A673 (cell line): ENCODE results near the gene KCNQ1.

Experiments used
- EZH2 ChIP-seq: fragments of 200-600 bp; sonication (generic); IDR thresholded peaks from 2 replicates; pipeline ENCODE4 v1.6.1; 2017; ENCODE audit warnings: borderline replicate concordance, low read depth, mild to moderate bottlenecking, mixed read lengths, antibody characterized with exemption, low read length; ENCODE audit not compliant: poor library complexity, severe bottlenecking
- TF ChIP-seq, protein P1 (sequence below): fragments of 300-800, 200-600 bp; sonication (generic); conservative IDR thresholded peaks from 2 replicates; pipeline ENCODE4 v1.5.1; 2017; ENCODE audit warnings: low read depth, mild to moderate bottlenecking, antibody characterized with exemption, low read length, moderate library complexity, mixed read lengths

DNA sequence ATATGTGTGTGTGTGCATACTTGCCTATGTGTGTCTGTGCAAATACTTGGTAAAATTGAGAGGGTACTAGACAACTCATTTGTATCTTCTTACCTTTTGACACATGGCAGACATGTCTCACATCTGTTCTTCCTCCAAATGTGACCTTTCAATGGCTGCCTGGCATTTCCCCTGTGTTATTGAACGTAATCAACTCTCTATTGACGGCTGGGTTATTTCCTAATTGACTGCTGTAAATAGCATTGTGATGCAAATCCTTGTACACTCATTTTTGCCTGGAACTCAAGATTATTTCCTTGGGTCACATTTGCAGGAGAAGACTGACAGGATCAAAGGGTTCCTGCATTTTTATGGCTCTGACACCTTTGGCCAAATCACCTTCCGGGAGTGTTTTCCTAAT is 37.4 kb downstream of the KCNQ1 start:
- TF ChIP-seq, protein P1, sequence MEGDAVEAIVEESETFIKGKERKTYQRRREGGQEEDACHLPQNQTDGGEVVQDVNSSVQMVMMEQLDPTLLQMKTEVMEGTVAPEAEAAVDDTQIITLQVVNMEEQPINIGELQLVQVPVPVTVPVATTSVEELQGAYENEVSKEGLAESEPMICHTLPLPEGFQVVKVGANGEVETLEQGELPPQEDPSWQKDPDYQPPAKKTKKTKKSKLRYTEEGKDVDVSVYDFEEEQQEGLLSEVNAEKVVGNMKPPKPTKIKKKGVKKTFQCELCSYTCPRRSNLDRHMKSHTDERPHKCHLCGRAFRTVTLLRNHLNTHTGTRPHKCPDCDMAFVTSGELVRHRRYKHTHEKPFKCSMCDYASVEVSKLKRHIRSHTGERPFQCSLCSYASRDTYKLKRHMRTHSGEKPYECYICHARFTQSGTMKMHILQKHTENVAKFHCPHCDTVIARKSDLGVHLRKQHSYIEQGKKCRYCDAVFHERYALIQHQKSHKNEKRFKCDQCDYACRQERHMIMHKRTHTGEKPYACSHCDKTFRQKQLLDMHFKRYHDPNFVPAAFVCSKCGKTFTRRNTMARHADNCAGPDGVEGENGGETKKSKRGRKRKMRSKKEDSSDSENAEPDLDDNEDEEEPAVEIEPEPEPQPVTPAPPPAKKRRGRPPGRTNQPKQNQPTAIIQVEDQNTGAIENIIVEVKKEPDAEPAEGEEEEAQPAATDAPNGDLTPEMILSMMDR, result no peak
- no peak for TF ChIP-seq EZH2
